ENCODE results near the gene MBOAT2. TPM values are rescaled to one million over a fixed set of nuclear protein-coding genes. Genes with fewer than 3 reads are reported as not detected.
A peak's percentile ranks its signal among the peaks of the same experiment; 100 is the strongest.

MBOAT2 gene, protein sequence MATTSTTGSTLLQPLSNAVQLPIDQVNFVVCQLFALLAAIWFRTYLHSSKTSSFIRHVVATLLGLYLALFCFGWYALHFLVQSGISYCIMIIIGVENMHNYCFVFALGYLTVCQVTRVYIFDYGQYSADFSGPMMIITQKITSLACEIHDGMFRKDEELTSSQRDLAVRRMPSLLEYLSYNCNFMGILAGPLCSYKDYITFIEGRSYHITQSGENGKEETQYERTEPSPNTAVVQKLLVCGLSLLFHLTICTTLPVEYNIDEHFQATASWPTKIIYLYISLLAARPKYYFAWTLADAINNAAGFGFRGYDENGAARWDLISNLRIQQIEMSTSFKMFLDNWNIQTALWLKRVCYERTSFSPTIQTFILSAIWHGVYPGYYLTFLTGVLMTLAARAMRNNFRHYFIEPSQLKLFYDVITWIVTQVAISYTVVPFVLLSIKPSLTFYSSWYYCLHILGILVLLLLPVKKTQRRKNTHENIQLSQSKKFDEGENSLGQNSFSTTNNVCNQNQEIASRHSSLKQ
- total RNA-seq (2014; rRNA removed; shearing (Covaris generic)) (22.7 and 24.7 TPM in 2 replicates), polyA plus RNA-seq (2016; fragmentation: Nextera tagmentation; extraction: Ambion mirVana) (8.2 and 15.9 TPM in 2 replicates)
- long read RNA-seq, full-length matches to known transcripts, result 7 of 13 reads
- long read RNA-seq, partial matches to known transcripts, result 0 of 13 reads
- long read RNA-seq, other reads (novel, unspliced or antisense), result 6 of 13 reads

- Histone ChIP-seq H3K36me3 (ENCODE audit: insufficient read depth) (no peaks in the 10 kb centered on the region), H3K79me2 (replicated peaks; ENCODE audit: insufficient read depth) (peaks cover 36% of the 10 kb centered on the region), H3K27ac (ENCODE audit: low read depth) (peak within 1 kb of the TSS; percentile 93), H2AFZ (peak within 1 kb of the TSS; percentile 72; the same call in 1 of the 2 replicates), H3K4me3 (peak within 1 kb of the TSS; percentile 85), H3F3A (replicated peaks; ENCODE audit: low read depth) (0 out of 2 replicates have a peak, but pooled peaks cover 4% of the 10 kb centered on the region), H3K4me2 (peak within 1 kb of the TSS; percentile 89), H4K20me1 (replicated peaks; ENCODE audit: insufficient read depth) (peaks cover 22% of the 10 kb centered on the region), H3K9me2 (ENCODE audit: insufficient read depth) (no peaks in the 10 kb centered on the region), H3K4me1 (ENCODE audit: insufficient read depth) (peaks cover 21% of the 10 kb centered on the region), H3K27me3 (ENCODE audit: insufficient read depth) (peaks cover 16% of the 10 kb centered on the region; the same call in 1 of the 2 replicates)
- H3K4me1 Mint-ChIP-seq, result peaks cover 30% of the 10 kb centered on the region
- H3K36me3 Mint-ChIP-seq (ENCODE audit: low read depth), result peaks cover 11% of the 10 kb centered on the region
- H3K4me3 Mint-ChIP-seq, result peak within 1 kb of the TSS; percentile 87
- DNase-seq (ENCODE audit: low spot score), result peak; percentile 96
- H3K9me3 Mint-ChIP-seq, result 0 out of 3 replicates have a peak, but pooled peaks cover 7% of the 10 kb centered on the region
- H3K27me3 Mint-ChIP-seq (ENCODE audit: insufficient read depth, low read depth, poor library complexity), result peaks cover 12% of the 10 kb centered on the region
- peak within 1 kb of the TSS; percentile 94 for H3K27ac Mint-ChIP-seq
- no peak for TF ChIP-seq ZNF114 (CRISPR knock-in tag; IDR thresholded peaks at IDR 0.05)
- TF ChIP-seq CREB1 (CRISPR knock-in tag; IDR thresholded peaks at IDR 0.05; ENCODE audit: low read depth), result peak; percentile 40
- TF ChIP-seq POLR2AphosphoS5 (IDR thresholded peaks at IDR 0.05; ENCODE audit: low read depth), result peak; percentile 67
- peak; percentile 84 for ATAC-seq
Measured at GRCh38 chr2:9003616-9004337, at the start of gene MBOAT2. TSS of gene MBOAT2 (minus strand) at chr2:9003684. CDS start at chr2:9003614, 70 bp downstream.

GRCh38 chr2:9052821-9053533 lies 49.5 kb upstream of the MBOAT2 start:
- Mint-ChIP-seq H3K27me3 (ENCODE audit: insufficient read depth, low read depth, poor library complexity) (no peaks in the 10 kb centered on the region), H3K4me3 (no peak overlapping the region), H3K9me3 (no peaks in the 10 kb centered on the region), H3K36me3 (ENCODE audit: low read depth) (no peaks in the 10 kb centered on the region), H3K27ac (no peak overlapping the region; the same call in 1 of the 2 replicates), H3K4me1 (no peaks in the 10 kb centered on the region)
- ATAC-seq, result no peak
- H3K27me3 ChIP-seq (ENCODE audit: insufficient read depth), result no peaks in the 10 kb centered on the region
- H3K4me1 ChIP-seq (ENCODE audit: insufficient read depth), result no peaks in the 10 kb centered on the region
- no peak overlapping the region for H3K4me2 ChIP-seq
- H3K36me3 ChIP-seq (ENCODE audit: insufficient read depth), result no peaks in the 10 kb centered on the region
- H3K9me2 ChIP-seq (ENCODE audit: insufficient read depth), result no peaks in the 10 kb centered on the region
- peak overlapping the region; percentile 38; the same call in 1 of the 2 replicates for H2AFZ ChIP-seq
- H4K20me1 ChIP-seq (replicated peaks; ENCODE audit: insufficient read depth), result no peaks in the 10 kb centered on the region
- no peak for DNase-seq (ENCODE audit: low spot score)
- no peak overlapping the region for H3K4me3 ChIP-seq
- no peaks in the 10 kb centered on the region for H3K79me2 ChIP-seq (replicated peaks; ENCODE audit: insufficient read depth)
- no peak overlapping the region for H3K27ac ChIP-seq (ENCODE audit: low read depth)
- H3F3A ChIP-seq (replicated peaks; ENCODE audit: low read depth), result no peaks in the 10 kb centered on the region
- TF ChIP-seq, protein P1, sequence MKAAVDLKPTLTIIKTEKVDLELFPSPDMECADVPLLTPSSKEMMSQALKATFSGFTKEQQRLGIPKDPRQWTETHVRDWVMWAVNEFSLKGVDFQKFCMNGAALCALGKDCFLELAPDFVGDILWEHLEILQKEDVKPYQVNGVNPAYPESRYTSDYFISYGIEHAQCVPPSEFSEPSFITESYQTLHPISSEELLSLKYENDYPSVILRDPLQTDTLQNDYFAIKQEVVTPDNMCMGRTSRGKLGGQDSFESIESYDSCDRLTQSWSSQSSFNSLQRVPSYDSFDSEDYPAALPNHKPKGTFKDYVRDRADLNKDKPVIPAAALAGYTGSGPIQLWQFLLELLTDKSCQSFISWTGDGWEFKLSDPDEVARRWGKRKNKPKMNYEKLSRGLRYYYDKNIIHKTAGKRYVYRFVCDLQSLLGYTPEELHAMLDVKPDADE (IDR thresholded peaks at IDR 0.05), result no peak
- TF ChIP-seq, protein P2, sequence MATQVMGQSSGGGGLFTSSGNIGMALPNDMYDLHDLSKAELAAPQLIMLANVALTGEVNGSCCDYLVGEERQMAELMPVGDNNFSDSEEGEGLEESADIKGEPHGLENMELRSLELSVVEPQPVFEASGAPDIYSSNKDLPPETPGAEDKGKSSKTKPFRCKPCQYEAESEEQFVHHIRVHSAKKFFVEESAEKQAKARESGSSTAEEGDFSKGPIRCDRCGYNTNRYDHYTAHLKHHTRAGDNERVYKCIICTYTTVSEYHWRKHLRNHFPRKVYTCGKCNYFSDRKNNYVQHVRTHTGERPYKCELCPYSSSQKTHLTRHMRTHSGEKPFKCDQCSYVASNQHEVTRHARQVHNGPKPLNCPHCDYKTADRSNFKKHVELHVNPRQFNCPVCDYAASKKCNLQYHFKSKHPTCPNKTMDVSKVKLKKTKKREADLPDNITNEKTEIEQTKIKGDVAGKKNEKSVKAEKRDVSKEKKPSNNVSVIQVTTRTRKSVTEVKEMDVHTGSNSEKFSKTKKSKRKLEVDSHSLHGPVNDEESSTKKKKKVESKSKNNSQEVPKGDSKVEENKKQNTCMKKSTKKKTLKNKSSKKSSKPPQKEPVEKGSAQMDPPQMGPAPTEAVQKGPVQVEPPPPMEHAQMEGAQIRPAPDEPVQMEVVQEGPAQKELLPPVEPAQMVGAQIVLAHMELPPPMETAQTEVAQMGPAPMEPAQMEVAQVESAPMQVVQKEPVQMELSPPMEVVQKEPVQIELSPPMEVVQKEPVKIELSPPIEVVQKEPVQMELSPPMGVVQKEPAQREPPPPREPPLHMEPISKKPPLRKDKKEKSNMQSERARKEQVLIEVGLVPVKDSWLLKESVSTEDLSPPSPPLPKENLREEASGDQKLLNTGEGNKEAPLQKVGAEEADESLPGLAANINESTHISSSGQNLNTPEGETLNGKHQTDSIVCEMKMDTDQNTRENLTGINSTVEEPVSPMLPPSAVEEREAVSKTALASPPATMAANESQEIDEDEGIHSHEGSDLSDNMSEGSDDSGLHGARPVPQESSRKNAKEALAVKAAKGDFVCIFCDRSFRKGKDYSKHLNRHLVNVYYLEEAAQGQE (IDR thresholded peaks at IDR 0.05; ENCODE audit: unreplicated experiment), result no peak
- TF ChIP-seq CTCF (conservative IDR thresholded peaks at IDR 0.05; ENCODE audit: low read depth in 2 of 2) (no peak), ZNF331 (CRISPR knock-in tag; IDR thresholded peaks at IDR 0.05; ENCODE audit: low read depth) (no peak), NANOG (IDR thresholded peaks at IDR 0.05; ENCODE audit: borderline replicate concordance) (no peak)

All from GM23338 (cell line).